WERI-Rb-1 (cell line): ENCODE data around the gene GARNL3.

ENCODE experiments used
- DNase-seq: peaks from one replicate; pipeline ENCODE4 v3.0.0-alpha.2; 2020
- H3K27ac ChIP-seq: fragments of 250-450 bp; sonication (Bioruptor Pico); 2 replicates; pipeline ENCODE4 v1.5.1; 2020; ENCODE audit warnings: mild to moderate bottlenecking, moderate library complexity
- H3K27me3 ChIP-seq: fragments of 250-450 bp; sonication (Bioruptor Pico); 2 replicates; pipeline ENCODE4 v1.5.1; 2021; ENCODE audit warnings: mild to moderate bottlenecking, low read depth, moderate library complexity; ENCODE audit not compliant: insufficient read depth, severe bottlenecking
- H3K36me3 ChIP-seq: fragments of 250-450 bp; sonication (Bioruptor Pico); 2 replicates; pipeline ENCODE4 v1.5.1; 2020; ENCODE audit warnings: mild to moderate bottlenecking, moderate library complexity
- H3K4me3 ChIP-seq: 2 replicates; pipeline ENCODE4 v1.5.1; 2011; ENCODE audit warnings: low read depth, mild to moderate bottlenecking, control low read depth, low read length
- H3K9me3 ChIP-seq: fragments of 250-450 bp; sonication (Bioruptor Pico); 2 replicates; pipeline ENCODE4 v1.5.1; 2021; ENCODE audit warnings: mild to moderate bottlenecking, moderate library complexity; ENCODE audit not compliant: severe bottlenecking
- TF ChIP-seq, protein P1 (sequence below): IDR thresholded peaks from 2 replicates; pipeline ENCODE4 v1.5.1; 2011; ENCODE audit warnings: low read depth, mild to moderate bottlenecking, control low read depth, inconsistent platforms, low read length

The GARNL3 gene

DNA sequence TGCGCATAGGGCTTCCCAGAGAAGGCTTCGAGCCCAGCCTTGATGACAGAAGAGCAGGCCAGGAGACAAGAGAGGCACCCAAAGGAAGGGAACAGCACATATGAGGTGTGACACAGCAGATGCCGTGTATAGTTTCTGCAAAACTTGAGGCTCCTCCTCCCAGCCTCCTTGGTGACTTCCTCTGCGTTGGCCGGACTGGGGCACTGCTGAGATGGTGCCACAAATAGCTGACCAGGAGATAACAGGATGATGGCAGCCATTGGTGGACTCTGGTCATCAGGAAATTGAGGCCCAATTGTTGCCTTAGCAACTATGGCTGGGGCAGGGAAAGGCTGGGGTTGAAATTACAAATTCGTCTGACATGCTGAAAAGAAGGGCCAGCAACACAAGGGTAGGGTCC lies 154.8 kb downstream of the GARNL3 start:
- Histone ChIP-seq H3K27ac (no peak overlapping the region; the same call in 1 of the 2 replicates), H3K9me3 (no peaks in the 10 kb centered on the region), H3K4me3 (no peak overlapping the region), H3K27me3 (no peaks in the 10 kb centered on the region), H3K36me3 (peaks cover 5% of the 10 kb centered on the region)
- TF ChIP-seq, protein P1, sequence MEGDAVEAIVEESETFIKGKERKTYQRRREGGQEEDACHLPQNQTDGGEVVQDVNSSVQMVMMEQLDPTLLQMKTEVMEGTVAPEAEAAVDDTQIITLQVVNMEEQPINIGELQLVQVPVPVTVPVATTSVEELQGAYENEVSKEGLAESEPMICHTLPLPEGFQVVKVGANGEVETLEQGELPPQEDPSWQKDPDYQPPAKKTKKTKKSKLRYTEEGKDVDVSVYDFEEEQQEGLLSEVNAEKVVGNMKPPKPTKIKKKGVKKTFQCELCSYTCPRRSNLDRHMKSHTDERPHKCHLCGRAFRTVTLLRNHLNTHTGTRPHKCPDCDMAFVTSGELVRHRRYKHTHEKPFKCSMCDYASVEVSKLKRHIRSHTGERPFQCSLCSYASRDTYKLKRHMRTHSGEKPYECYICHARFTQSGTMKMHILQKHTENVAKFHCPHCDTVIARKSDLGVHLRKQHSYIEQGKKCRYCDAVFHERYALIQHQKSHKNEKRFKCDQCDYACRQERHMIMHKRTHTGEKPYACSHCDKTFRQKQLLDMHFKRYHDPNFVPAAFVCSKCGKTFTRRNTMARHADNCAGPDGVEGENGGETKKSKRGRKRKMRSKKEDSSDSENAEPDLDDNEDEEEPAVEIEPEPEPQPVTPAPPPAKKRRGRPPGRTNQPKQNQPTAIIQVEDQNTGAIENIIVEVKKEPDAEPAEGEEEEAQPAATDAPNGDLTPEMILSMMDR, result no peak
- DNase-seq, result no peak

DNA sequence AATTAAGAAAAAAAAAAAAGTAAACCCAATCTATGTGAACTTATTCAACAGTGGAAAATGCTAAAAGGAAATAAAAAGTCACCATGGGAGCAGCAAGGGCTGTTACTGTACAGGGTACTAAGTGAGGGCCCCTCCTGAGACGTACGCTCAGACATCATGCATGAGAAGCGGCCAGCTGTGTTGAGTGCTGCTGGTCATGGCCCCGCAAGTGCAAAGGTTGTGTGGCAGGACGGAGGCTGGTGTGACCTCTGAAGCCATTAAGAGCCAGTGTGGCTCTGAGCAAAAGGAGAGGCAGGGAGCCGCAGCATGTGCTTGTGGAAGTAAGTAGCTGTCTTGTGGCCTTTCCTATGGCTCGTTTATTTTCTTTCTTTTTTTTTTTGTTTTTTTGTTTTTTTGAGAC lies 156.5 kb downstream of the GARNL3 start:
- no peak overlapping the region for H3K27ac ChIP-seq
- no peaks in the 10 kb centered on the region for H3K27me3 ChIP-seq
- H3K9me3 ChIP-seq, result no peaks in the 10 kb centered on the region
- TF ChIP-seq, protein P1, result no peak
- DNase-seq, result no peak
- peaks cover 14% of the 10 kb centered on the region for H3K36me3 ChIP-seq
- no peak overlapping the region for H3K4me3 ChIP-seq

DNA sequence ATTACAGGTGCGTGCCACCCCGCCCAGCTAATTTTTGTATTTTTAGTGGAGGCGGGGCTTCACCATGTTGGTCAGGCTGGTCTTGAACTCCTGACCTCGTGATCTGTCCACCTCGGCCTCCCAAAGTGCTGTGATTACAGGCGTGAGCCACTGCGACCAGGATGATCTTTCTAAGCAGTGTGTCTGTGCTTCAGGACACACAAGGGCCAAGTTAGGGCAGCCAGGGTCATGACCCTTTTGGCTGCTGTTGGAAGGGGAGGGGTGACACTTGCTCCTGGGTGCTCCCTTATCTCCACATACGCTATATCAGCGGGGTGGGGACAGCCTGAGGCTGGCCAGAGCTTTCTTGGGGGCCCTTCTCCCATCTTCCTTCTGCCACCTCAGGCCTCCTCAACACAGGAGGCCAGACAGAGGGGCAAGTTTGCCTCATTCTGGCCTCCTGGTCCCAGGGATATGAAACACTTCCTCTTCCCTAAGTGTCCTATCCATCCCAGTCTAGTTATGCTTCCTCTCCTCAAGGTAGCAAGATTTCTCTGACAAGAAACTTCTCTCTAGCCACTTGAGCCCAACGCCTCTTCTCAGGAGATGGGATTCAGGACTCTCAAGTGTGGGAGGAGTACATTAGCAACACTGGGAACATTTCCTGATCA lies 157.7 kb downstream of the GARNL3 start:
- H3K36me3 ChIP-seq, result peaks cover 26% of the 10 kb centered on the region
- TF ChIP-seq, protein P1, result no peak
- H3K27me3 ChIP-seq, result no peaks in the 10 kb centered on the region
- H3K9me3 ChIP-seq, result no peaks in the 10 kb centered on the region
- peak overlapping the region; percentile 99 for H3K27ac ChIP-seq
- H3K4me3 ChIP-seq, result peak overlapping the region; percentile 97
- no peak for DNase-seq

DNA sequence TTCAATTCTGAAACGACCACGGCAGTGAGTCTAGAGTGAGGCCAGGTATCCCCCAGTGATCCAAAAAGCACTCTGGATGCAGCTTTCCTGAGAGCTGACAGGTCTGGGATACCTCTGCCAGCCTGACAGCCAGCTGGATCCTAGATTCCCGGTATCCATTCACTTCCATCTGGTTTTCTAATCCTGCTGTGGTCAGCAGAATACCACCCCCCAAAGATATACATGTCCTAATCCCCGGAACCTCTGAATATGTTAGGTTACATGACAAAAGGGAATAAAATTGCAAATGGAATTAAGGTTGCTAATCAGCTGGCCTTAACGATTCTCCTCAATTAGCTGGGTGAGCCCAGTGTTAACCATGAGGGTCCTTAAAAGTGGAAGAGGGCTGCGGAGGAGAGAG lies 158.2 kb downstream of the GARNL3 start:
- TF ChIP-seq, protein P1, result no peak
- no peaks in the 10 kb centered on the region for H3K9me3 ChIP-seq
- H3K27ac ChIP-seq, result peak overlapping the region; percentile 99
- H3K4me3 ChIP-seq, result peak overlapping the region; percentile 97
- peak; percentile 59 for DNase-seq
- peaks cover 30% of the 10 kb centered on the region for H3K36me3 ChIP-seq
- H3K27me3 ChIP-seq, result no peaks in the 10 kb centered on the region

DNA sequence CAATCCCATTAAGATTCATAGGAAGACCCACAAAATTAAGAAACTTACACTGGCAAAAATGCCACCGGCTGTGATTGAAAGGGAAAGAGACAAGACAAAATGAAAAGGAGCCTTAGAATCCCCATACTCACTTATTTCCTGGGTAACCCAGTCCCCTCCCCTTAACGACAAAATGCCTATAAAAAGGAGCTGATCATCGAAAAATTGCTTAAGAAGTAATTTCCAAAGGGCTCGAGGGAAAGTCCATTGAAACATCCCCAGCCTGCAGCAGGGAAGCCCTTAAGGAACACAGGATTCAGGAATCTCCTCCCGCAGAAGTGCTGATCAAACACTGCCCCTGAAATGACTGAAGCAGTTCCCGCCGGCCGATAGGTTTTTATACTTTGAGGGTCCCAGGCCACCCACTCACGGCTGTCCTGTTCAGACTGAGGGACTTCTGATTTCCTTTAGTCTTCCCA lies 158.9 kb downstream of the GARNL3 start:
- H3K27ac ChIP-seq, result peak overlapping the region; percentile 99
- no peak for DNase-seq
- H3K9me3 ChIP-seq, result no peaks in the 10 kb centered on the region
- H3K4me3 ChIP-seq, result peak overlapping the region; percentile 97
- TF ChIP-seq, protein P1, result no peak
- H3K36me3 ChIP-seq, result peaks cover 35% of the 10 kb centered on the region
- H3K27me3 ChIP-seq, result no peaks in the 10 kb centered on the region
